SJSA1 (cell line): ENCODE data around the gene AGPAT3. TPM values are rescaled to one million over a fixed set of nuclear protein-coding genes. Genes with fewer than 3 reads are reported as not detected.

Source experiments
- DNase-seq, 2 experiments: peaks; one replicate each; pipeline ENCODE4 v3.0.0-alpha.2; 2015 to 2020; ENCODE audit warnings: low spot score in 2 of 2, low read depth in 1 of 2
- H3K27ac ChIP-seq: fragments of 250-450 bp; sonication (Bioruptor Pico); 2 replicates; pipeline ENCODE4 v1.5.1; 2020; ENCODE audit warnings: mild to moderate bottlenecking, moderate library complexity
- H3K27me3 ChIP-seq: fragments of 250-450 bp; sonication (Bioruptor Pico); replicated peaks from 2 replicates; pipeline ENCODE4 v1.5.1; 2020; ENCODE audit warnings: mild to moderate bottlenecking, moderate library complexity
- H3K36me3 ChIP-seq: fragments of 250-450 bp; sonication (Bioruptor Pico); 2 replicates; pipeline ENCODE4 v1.5.1; 2020; ENCODE audit warnings: mild to moderate bottlenecking
- H3K4me1 ChIP-seq: fragments of 250-450 bp; sonication (Bioruptor Pico); replicated peaks from 2 replicates; pipeline ENCODE4 v1.6.1; 2021; ENCODE audit warnings: mild to moderate bottlenecking
- H3K4me3 ChIP-seq: fragments of 250-450 bp; sonication (Bioruptor Pico); 2 replicates; pipeline ENCODE4 v1.5.1; 2020; ENCODE audit warnings: mild to moderate bottlenecking
- H3K9me3 ChIP-seq: fragments of 250-450 bp; sonication (Bioruptor Pico); replicated peaks from 2 replicates; pipeline ENCODE4 v1.5.1; 2020; ENCODE audit warnings: mild to moderate bottlenecking
- total RNA-seq: library from RNA; depleted of rRNA; stranded (reverse); fragments of >200 nt; shearing (Covaris generic); gene quantifications from 2 replicates; pipeline ENCODE4 v1.2.3, GENCODE V29; 2014

Gene AGPAT3
- total RNA-seq, 1 experiment from 2014 or later, result 66.9 TPM

- peaks cover 9% of the 10 kb centered on the region for H3K4me1 ChIP-seq
- no peak overlapping the region for H3K4me3 ChIP-seq
- no peaks in the 10 kb centered on the region for H3K9me3 ChIP-seq
- H3K36me3 ChIP-seq, result peaks cover 47% of the 10 kb centered on the region
- DNase-seq, result no peak
- no peaks in the 10 kb centered on the region for H3K27me3 ChIP-seq
- H3K27ac ChIP-seq, result no peak overlapping the region
These were observed 61.2 kb downstream of the AGPAT3 start for GRCh38 chr21:43926196-43926595.

- Histone ChIP-seq H3K36me3 (peaks cover 52% of the 10 kb centered on the region), H3K27me3 (no peaks in the 10 kb centered on the region), H3K9me3 (no peaks in the 10 kb centered on the region), H3K4me3 (no peak overlapping the region), H3K27ac (no peak overlapping the region), H3K4me1 (no peaks in the 10 kb centered on the region)
- no peak for DNase-seq
These were observed 62.7 kb downstream of the AGPAT3 start for GRCh38 chr21:43927591-43928221.

GRCh38 chr21:43928222-43929125 is 63.5 kb downstream of the AGPAT3 start:
- H3K4me1 ChIP-seq, result no peaks in the 10 kb centered on the region
- no peak overlapping the region for H3K27ac ChIP-seq
- no peaks in the 10 kb centered on the region for H3K27me3 ChIP-seq
- H3K9me3 ChIP-seq, result no peaks in the 10 kb centered on the region
- DNase-seq, result no peak
- no peak overlapping the region for H3K4me3 ChIP-seq
- H3K36me3 ChIP-seq, result peaks cover 52% of the 10 kb centered on the region

GRCh38 chr21:43929217-43929971 is 64.4 kb downstream of the AGPAT3 start:
- H3K27ac ChIP-seq, result no peak overlapping the region
- H3K4me3 ChIP-seq, result no peak overlapping the region
- DNase-seq, result no peak
- H3K4me1 ChIP-seq, result no peaks in the 10 kb centered on the region
- peaks cover 59% of the 10 kb centered on the region for H3K36me3 ChIP-seq
- H3K9me3 ChIP-seq, result no peaks in the 10 kb centered on the region
- H3K27me3 ChIP-seq, result no peaks in the 10 kb centered on the region

GRCh38 chr21:43930074-43930847 is 65.2 kb downstream of the AGPAT3 start:
- Histone ChIP-seq H3K4me1 (no peaks in the 10 kb centered on the region), H3K36me3 (peaks cover 62% of the 10 kb centered on the region), H3K27me3 (no peaks in the 10 kb centered on the region), H3K27ac (no peak overlapping the region), H3K9me3 (no peaks in the 10 kb centered on the region), H3K4me3 (no peak overlapping the region)
- DNase-seq, result no peak

- Histone ChIP-seq H3K27ac (no peak overlapping the region), H3K9me3 (no peaks in the 10 kb centered on the region), H3K4me3 (no peak overlapping the region), H3K36me3 (peaks cover 61% of the 10 kb centered on the region), H3K4me1 (no peaks in the 10 kb centered on the region), H3K27me3 (no peaks in the 10 kb centered on the region)
- DNase-seq, result no peak
These were observed 65.9 kb downstream of the AGPAT3 start for GRCh38 chr21:43930848-43931375.

GRCh38 chr21:43931489-43931888 is 66.5 kb downstream of the AGPAT3 start:
- Histone ChIP-seq H3K4me1 (no peaks in the 10 kb centered on the region), H3K27me3 (no peaks in the 10 kb centered on the region), H3K9me3 (no peaks in the 10 kb centered on the region), H3K36me3 (peaks cover 58% of the 10 kb centered on the region), H3K27ac (no peak overlapping the region), H3K4me3 (no peak overlapping the region)
- no peak for DNase-seq

- no peaks in the 10 kb centered on the region for H3K27me3 ChIP-seq
- H3K4me1 ChIP-seq, result no peaks in the 10 kb centered on the region
- H3K36me3 ChIP-seq, result peaks cover 58% of the 10 kb centered on the region
- H3K4me3 ChIP-seq, result no peak overlapping the region
- H3K9me3 ChIP-seq, result no peaks in the 10 kb centered on the region
- DNase-seq, result no peak
- H3K27ac ChIP-seq, result no peak overlapping the region
These were observed 67.0 kb downstream of the AGPAT3 start for GRCh38 chr21:43932005-43932404.

- H3K27ac ChIP-seq, result no peak overlapping the region
- no peaks in the 10 kb centered on the region for H3K4me1 ChIP-seq
- DNase-seq, result no peak
- H3K9me3 ChIP-seq, result no peaks in the 10 kb centered on the region
- peaks cover 48% of the 10 kb centered on the region for H3K36me3 ChIP-seq
- no peaks in the 10 kb centered on the region for H3K27me3 ChIP-seq
- H3K4me3 ChIP-seq, result no peak overlapping the region
These were observed 68.2 kb downstream of the AGPAT3 start for GRCh38 chr21:43933199-43933598.

GRCh38 chr21:43933680-43934079 is 68.7 kb downstream of the AGPAT3 start:
- Histone ChIP-seq H3K36me3 (peaks cover 47% of the 10 kb centered on the region), H3K4me1 (peaks cover 2% of the 10 kb centered on the region), H3K4me3 (no peak overlapping the region), H3K9me3 (no peaks in the 10 kb centered on the region), H3K27me3 (no peaks in the 10 kb centered on the region), H3K27ac (no peak overlapping the region)
- DNase-seq, result no peak

GRCh38 chr21:43934116-43934515 is 69.1 kb downstream of the AGPAT3 start:
- H3K9me3 ChIP-seq, result no peaks in the 10 kb centered on the region
- H3K36me3 ChIP-seq, result peaks cover 47% of the 10 kb centered on the region
- H3K27ac ChIP-seq, result no peak overlapping the region
- H3K4me3 ChIP-seq, result no peak overlapping the region
- H3K4me1 ChIP-seq, result peaks cover 5% of the 10 kb centered on the region
- H3K27me3 ChIP-seq, result no peaks in the 10 kb centered on the region
- DNase-seq, result no peak

- peaks cover 47% of the 10 kb centered on the region for H3K36me3 ChIP-seq
- DNase-seq, result no peak
- H3K4me3 ChIP-seq, result no peak overlapping the region
- no peak overlapping the region for H3K27ac ChIP-seq
- H3K4me1 ChIP-seq, result peaks cover 5% of the 10 kb centered on the region
- H3K9me3 ChIP-seq, result no peaks in the 10 kb centered on the region
- no peaks in the 10 kb centered on the region for H3K27me3 ChIP-seq
These were observed 70.0 kb downstream of the AGPAT3 start for GRCh38 chr21:43934716-43935705.
